OCI-LY3 (cell line): Measurements from ENCODE around the gene SLF1.

ENCODE experiments used
- CTCF ChIP-seq: fragments of 200-600, 300-600 bp; sonication (generic); IDR thresholded peaks from 2 replicates; pipeline ENCODE4 v1.5.1; 2014; ENCODE audit warnings: antibody characterized with exemption, low read length, low read depth
- EZH2phosphoT487 ChIP-seq: fragments of 200-600 bp; shearing (Covaris generic); IDR thresholded peaks from 2 replicates; pipeline ENCODE4 v1.6.1; 2018; ENCODE audit warnings: antibody characterized with exemption, mixed run types, low read depth

- no peak for TF ChIP-seq CTCF
- no peak for TF ChIP-seq EZH2phosphoT487
Observed at GRCh38 chr5:94667937-94668336, 49.5 kb downstream of the SLF1 start.
